Measurements from ENCODE around the gene CD302.
"Not testable (repeated sequence)": the region's sequence is repeated elsewhere in the genome, so short reads cannot be mapped to it uniquely, and the experiment has no call there.

Gene CD302

GRCh38 chr2:159748089-159748488 is 49.9 kb downstream of the CD302 start:
- no peak overlapping the region for H3K27ac ChIP-seq
- H3K36me3 ChIP-seq: peaks cover 32 to 73% (median 47%) of the 10 kb centered on the region in 3 donors
- DNase-seq: no peak
- no peaks in the 10 kb centered on the region for H3K27me3 ChIP-seq
- H3K4me3 ChIP-seq: no peak overlapping the region
- H3K9me3 ChIP-seq: no peaks in the 10 kb centered on the region
- intact Hi-C loops (cut with DNase I; ENCODE audit: low total_unique reads): no loop called here
- TF ChIP-seq CTCF (IDR thresholded peaks at IDR 0.05): no peak
- H3K4me1 ChIP-seq: peaks cover 0 to 12% (median 0%) of the 10 kb centered on the region in 4 donors

DNA sequence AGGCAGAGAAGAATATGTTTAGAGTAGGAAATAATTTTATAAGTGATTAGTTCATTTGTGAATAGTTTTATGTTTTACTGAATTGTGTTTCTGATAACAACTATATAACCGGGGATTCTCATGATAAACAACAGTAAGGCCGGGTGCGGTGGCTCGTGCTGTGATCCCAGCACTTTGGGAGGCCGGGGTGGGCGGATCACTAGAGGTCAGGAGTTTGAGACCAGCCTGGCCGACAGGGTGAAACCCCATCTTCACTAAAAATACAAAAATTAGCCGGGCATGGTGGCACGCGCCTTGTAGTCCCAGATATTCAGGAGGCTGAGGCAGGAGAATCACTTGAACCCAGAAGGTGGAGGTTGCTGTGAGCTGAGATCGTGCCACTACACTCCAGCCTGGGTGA is 52.8 kb downstream of the CD302 start:
- DNase-seq; H3K27me3 ChIP-seq; H3K9me3 ChIP-seq; H3K4me3 ChIP-seq; intact Hi-C loops (cut with DNase I; ENCODE audit: low total_unique reads): not testable (repeated sequence)
- H3K4me1 ChIP-seq: peaks cover 0 to 29% (median 0%) of the 10 kb centered on the region in 4 donors
- H3K27ac ChIP-seq: peak overlapping the region in 1 of 2 donors; percentile 26
- peaks cover 20 to 57% (median 43%) of the 10 kb centered on the region in 3 donors for H3K36me3 ChIP-seq

DNA sequence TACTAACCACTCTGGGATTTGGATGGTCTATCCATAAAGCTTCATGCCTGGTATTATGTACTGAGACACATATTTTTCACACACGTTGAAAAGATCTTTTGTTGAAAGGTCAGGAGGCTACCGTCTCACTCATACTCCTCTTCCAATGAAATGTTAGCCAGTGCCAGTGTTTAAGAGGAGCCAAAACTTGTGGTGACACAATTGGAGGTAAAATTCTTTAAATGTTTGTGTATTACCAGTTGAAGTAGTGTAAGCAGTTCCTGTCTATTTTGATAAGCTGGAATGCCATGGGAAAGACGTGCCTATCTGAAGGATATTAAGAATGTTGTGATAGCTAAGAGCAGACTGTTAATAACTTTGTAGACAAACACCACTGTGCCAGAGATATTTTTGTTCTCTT is 53.6 kb downstream of the CD302 start:
- Histone ChIP-seq H3K27me3 (no peaks in the 10 kb centered on the region), H3K4me1 (peaks cover 0 to 30% (median 0%) of the 10 kb centered on the region in 4 donors), H3K36me3 (peaks cover 15 to 49% (median 35%) of the 10 kb centered on the region in 3 donors), H3K9me3 (no peaks in the 10 kb centered on the region), H3K4me3 (no peak overlapping the region), H3K27ac (peak overlapping the region in 1 of 2 donors; percentile 26)
- intact Hi-C loops (cut with DNase I; ENCODE audit: low total_unique reads): no loop called here
- DNase-seq: no peak
- no peak for TF ChIP-seq CTCF (IDR thresholded peaks at IDR 0.05)

- no peak for TF ChIP-seq CTCF (IDR thresholded peaks at IDR 0.05)
- H3K27ac ChIP-seq: no peak overlapping the region
Measured at GRCh38 chr2:159742846-159743245, 55.2 kb downstream of the CD302 start.

DNA sequence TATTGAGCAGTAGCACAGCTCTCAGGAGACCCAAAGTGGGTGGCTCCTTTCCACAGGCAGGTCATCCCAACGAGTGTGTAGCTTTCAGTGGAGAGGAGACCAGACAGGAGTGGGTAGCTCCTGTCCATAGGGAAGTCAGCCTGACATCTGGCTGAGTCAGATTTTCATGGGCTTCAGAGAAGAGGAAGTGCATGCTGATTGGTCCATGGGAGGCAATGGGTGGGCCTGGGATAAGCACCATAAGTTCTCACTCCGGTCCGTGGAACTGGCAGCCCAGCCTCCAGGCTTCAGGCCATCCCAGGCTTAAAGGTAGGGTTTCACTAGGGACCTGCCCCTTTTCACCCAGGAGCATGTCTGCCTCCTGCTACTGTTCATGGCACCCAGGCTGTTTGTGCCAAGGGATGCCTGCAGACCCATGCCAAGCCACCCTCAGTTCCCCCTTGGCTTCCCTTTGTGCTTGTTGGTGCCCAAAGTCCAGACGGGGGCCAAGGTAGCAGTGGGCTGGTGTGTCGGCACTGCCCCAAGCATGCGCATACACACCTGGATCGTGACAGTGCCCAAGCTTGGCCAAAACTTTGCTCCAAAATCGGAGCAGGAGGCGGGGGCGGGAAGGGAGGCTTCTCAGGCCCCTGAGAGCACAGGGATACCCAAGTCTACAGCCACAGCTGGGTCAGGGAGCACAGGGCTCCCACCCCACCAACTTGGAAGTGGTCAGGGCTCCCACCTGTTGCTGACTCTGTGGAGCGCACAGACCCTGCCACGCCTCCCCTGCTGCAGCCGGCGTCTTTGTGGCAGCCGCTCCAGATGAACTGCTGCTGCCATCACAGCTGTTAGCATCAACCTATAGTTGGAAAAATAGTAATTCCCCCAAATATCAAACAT is 59.3 kb downstream of the CD302 start:
- Histone ChIP-seq H3K4me1 (peaks cover 0 to 53% (median 0%) of the 10 kb centered on the region in 4 donors), H3K36me3 (peaks cover 10 to 42% (median 41%) of the 10 kb centered on the region in 3 donors), H3K27me3 (no peaks in the 10 kb centered on the region), H3K27ac (no peak overlapping the region), H3K9me3 (no peaks in the 10 kb centered on the region), H3K4me3 (no peak overlapping the region)
- intact Hi-C loops (cut with DNase I; ENCODE audit: low total_unique reads): no loop called here
- TF ChIP-seq CTCF (IDR thresholded peaks at IDR 0.05): no peak
- DNase-seq: no peak

More at GRCh38 chr2:159742846-159743245, 55.2 kb downstream of the CD302 start:
- H3K4me1 ChIP-seq: peaks cover 0 to 35% (median 0%) of the 10 kb centered on the region in 4 donors
- DNase-seq: no peak
- peaks cover 6 to 50% (median 33%) of the 10 kb centered on the region in 3 donors for H3K36me3 ChIP-seq
- no peaks in the 10 kb centered on the region for H3K27me3 ChIP-seq
- intact Hi-C loops (cut with DNase I; ENCODE audit: low total_unique reads): no loop called here
- H3K4me3 ChIP-seq: no peak overlapping the region
- H3K9me3 ChIP-seq: no peaks in the 10 kb centered on the region

- no peak for TF ChIP-seq CTCF (IDR thresholded peaks at IDR 0.05)
- intact Hi-C loops (cut with DNase I; ENCODE audit: low total_unique reads): no loop called here
- DNase-seq: no peak
- Histone ChIP-seq H3K36me3 (peaks cover 13 to 47% (median 38%) of the 10 kb centered on the region in 3 donors), H3K4me1 (peaks cover 0 to 59% (median 0%) of the 10 kb centered on the region in 4 donors), H3K4me3 (no peak overlapping the region), H3K27me3 (no peaks in the 10 kb centered on the region), H3K27ac (no peak overlapping the region), H3K9me3 (no peaks in the 10 kb centered on the region)
Measured at GRCh38 chr2:159737917-159738296, 60.1 kb downstream of the CD302 start.

Measured in tibial artery (tissue), 4 donors.